ENCODE results near the gene LNX1.

DNA sequence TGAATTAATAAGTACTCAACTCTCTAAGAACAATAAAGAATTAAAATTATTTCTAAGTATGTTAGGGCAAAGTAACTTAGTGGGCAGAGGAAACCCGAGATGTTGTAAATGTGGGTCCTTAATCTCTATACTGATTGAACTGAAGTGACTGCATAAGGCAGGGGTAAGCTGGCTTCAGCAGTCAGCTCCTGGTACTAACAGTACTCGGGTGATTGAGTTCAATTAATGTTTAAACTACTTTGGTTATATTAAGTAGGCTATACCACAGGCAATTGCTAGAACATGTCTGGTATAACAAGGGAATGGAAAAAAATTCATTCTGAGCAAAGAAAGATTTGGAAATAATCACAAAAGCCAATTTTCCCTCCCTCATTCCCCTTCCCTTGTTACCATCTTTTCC lies 90.7 kb downstream of the LNX1 start:
- TF ChIP-seq, protein P1, sequence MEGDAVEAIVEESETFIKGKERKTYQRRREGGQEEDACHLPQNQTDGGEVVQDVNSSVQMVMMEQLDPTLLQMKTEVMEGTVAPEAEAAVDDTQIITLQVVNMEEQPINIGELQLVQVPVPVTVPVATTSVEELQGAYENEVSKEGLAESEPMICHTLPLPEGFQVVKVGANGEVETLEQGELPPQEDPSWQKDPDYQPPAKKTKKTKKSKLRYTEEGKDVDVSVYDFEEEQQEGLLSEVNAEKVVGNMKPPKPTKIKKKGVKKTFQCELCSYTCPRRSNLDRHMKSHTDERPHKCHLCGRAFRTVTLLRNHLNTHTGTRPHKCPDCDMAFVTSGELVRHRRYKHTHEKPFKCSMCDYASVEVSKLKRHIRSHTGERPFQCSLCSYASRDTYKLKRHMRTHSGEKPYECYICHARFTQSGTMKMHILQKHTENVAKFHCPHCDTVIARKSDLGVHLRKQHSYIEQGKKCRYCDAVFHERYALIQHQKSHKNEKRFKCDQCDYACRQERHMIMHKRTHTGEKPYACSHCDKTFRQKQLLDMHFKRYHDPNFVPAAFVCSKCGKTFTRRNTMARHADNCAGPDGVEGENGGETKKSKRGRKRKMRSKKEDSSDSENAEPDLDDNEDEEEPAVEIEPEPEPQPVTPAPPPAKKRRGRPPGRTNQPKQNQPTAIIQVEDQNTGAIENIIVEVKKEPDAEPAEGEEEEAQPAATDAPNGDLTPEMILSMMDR (IDR thresholded peaks at IDR 0.05): no peak
- no peak for TF ChIP-seq EZH2phosphoT487 (IDR thresholded peaks at IDR 0.05)

Measured in neural progenitor cell (in vitro differentiated cells).